SJCRH30 (cell line): ENCODE results near the gene SLC3A2. TPM values are rescaled to one million over a fixed set of nuclear protein-coding genes. Genes with fewer than 3 reads are reported as not detected.

Experiments
- DNase-seq, 2 experiments: peaks; one replicate each; pipeline ENCODE4 v3.0.0-alpha.2; 2015 to 2020
- H3K27ac ChIP-seq: fragments of 250-450 bp; sonication (Bioruptor Pico); 2 replicates; pipeline ENCODE4 v1.5.1; 2020; ENCODE audit warnings: mild to moderate bottlenecking, moderate library complexity
- H3K27me3 ChIP-seq: fragments of 250-450 bp; sonication (Bioruptor Pico); 2 replicates; pipeline ENCODE4 v1.5.1; 2020; ENCODE audit warnings: mild to moderate bottlenecking, moderate library complexity
- H3K36me3 ChIP-seq: fragments of 250-450 bp; sonication (Bioruptor Pico); 2 replicates; pipeline ENCODE4 v1.5.1; 2020; ENCODE audit warnings: mild to moderate bottlenecking, moderate library complexity
- H3K4me1 ChIP-seq: fragments of 250-450 bp; sonication (Bioruptor Pico); 2 replicates; pipeline ENCODE4 v1.5.1; 2020; ENCODE audit warnings: mild to moderate bottlenecking, moderate library complexity
- H3K4me3 ChIP-seq: fragments of 250-450 bp; sonication (Bioruptor Pico); 2 replicates; pipeline ENCODE4 v1.5.1; 2020; ENCODE audit warnings: mild to moderate bottlenecking, moderate library complexity
- H3K9me3 ChIP-seq: fragments of 250-450 bp; sonication (Bioruptor Pico); replicated peaks from 2 replicates; pipeline ENCODE4 v1.5.1; 2020; ENCODE audit warnings: mild to moderate bottlenecking, moderate library complexity
- total RNA-seq: library from RNA; depleted of rRNA; stranded (reverse); fragments of >200 nt; shearing (Covaris generic); gene quantifications from 2 replicates; pipeline ENCODE4 v1.2.3, GENCODE V29; 2014

The SLC3A2 gene
- total RNA-seq, 1 experiment from 2014 or later: 109 TPM

DNA sequence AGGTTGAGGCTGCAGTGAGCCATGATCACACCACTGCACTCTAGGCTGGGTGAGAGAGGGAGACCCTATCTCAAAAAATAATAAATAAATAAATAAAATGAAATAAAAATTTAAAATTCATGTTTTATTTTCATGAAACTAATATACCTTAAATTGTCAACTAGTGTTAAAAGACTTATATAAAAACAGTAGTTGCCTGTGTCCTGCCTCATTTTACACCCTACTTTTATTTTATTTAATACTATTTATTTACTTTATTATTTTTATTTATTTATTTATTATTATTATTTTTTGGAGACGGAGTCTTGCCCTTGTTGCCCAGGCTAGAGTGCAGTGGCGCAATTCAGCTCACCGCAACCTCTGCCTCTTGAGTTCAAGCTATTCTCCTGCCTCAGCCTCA is 36.5 kb upstream of the SLC3A2 start:
- peaks cover 4% of the 10 kb centered on the region; the same call in 1 of the 2 replicates for H3K27me3 ChIP-seq
- no peak for DNase-seq

DNA sequence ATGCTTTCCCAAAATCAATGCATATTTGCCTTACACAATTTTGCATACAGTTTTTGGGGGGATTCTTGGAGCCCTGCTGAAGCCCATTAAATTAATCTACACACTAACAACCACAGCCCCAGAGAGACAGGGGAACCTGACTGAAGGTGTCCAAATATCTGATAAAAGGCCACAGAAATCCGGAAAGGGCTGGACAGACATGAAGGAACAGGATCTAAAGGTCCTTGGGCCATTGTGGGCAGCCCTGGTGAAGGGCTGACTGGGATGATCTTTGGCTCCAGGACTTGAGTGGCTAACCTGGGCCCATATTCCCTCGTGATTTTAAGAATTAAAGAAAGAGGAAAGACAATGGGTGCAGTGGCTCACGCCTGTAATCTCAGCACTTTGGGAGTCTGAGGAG is 34.5 kb upstream of the SLC3A2 start:
- Histone ChIP-seq H3K36me3 (0 out of 2 replicates have a peak, but pooled peaks cover 2% of the 10 kb centered on the region), H3K4me1 (no peaks in the 10 kb centered on the region), H3K9me3 (no peaks in the 10 kb centered on the region), H3K4me3 (no peak overlapping the region), H3K27me3 (peaks cover 3% of the 10 kb centered on the region; the same call in 1 of the 2 replicates), H3K27ac (no peak overlapping the region)
- DNase-seq: no peak

More for the DNA sequence above, 36.5 kb upstream of the SLC3A2 start:
- Histone ChIP-seq H3K9me3 (no peaks in the 10 kb centered on the region), H3K27ac (no peak overlapping the region), H3K4me1 (no peaks in the 10 kb centered on the region), H3K36me3 (no peaks in the 10 kb centered on the region), H3K4me3 (no peak overlapping the region)

DNA sequence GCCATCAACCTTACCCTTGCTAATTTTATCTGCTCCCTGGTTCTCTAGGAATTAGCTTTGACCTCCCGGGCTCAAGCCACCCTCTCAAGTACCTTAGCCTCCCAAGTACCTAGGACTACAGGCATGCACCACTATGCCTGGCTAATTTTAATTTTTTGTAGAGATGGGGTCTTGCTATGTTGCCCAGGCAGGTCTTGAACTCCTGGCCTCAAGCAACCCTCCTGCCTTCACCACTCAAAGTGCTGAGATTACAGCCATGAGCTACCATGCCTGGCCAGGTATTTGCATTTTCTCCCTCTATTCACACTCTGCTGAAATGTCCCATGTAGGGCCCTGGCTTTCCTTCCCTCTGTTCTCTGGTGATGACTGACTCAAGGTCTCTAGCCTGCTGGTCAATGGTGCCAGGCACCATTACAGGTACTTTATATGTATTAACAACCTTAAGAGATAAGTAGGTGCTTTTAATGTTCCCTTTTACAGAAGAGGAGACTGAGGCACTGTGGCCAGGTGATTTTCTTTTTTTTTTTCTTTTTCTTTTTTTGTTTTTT is 32.9 kb upstream of the SLC3A2 start:
- Histone ChIP-seq H3K9me3 (no peaks in the 10 kb centered on the region), H3K4me1 (peaks cover 4% of the 10 kb centered on the region; the same call in 1 of the 2 replicates), H3K4me3 (no peak overlapping the region), H3K27ac (no peak overlapping the region), H3K27me3 (no peaks in the 10 kb centered on the region), H3K36me3 (peaks cover 17% of the 10 kb centered on the region)
- no peak for DNase-seq

DNA sequence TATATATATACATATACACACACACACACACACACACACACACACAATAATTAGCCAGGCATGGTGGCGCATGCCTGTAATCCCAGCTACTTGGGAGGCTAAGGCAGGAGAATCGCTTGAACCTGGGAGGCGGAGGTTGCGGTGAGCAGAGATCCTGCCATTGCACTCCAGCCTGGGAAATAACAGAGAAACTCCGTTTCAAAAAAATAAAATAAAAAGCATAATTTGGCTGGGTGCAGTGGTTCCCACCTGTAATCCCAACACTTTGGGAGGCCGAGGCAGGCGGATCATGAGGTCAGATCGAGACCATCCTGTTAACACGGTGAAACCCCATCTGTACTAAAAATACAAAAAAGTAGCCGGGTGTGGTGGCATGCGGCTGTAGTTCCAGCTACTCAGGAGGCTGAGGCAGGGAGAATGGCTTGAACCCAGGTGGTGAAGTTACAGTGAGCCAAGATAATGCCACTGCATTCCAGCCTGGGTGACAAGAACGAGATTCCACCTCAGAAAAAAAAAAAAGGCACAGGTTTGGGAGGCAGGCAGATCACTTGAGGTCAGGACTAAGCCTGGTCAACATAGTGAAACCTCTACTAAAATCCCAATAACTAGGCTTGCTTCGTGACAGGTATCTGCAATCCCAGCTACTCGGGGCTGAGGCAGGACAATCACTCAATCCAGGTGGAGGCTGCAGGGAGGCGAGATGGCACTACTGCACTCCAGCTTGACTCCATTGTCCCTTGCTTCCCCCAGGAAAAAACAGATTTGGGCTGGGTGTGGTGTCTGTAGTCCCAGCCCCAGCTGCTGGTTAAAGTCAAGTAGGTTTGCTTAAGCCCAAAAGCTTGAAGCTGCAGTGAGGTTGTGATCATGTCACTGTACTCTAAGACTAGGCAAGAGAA is 29.5 kb upstream of the SLC3A2 start:
- DNase-seq: peak; percentile 18 to 53

DNA sequence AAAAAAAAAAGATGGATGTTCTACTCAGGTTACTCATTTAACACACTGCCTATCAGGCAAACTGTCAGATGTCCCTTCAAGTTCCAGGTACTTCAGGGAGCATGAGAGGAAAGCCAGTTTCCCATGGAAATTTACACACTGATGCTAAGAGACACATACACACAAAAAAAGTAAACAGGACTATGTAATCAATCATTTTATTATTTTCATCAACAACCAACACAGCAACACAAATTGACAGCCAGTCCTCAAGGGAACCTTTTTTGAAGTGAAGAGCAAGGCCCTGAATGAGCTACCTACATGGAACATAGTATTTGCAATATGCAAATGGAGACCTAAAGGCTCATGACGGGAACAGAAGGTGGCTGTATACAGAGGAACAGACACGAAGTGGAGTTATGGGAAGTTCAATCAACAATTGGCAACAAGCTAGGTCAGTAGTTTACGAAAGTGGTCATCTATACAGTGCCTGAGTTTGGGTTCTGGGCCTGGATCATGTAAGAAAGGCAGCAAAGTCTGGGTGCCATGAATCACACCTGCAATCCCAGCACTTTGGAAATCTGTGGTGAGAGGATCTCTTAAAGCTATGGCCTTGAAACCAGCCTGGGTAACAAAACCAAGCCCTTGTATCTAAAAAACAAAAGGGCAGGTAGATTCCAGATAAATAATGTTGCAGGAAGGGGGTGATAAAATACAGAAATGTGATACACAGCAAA is 28.7 kb upstream of the SLC3A2 start:
- Histone ChIP-seq H3K4me3 (no peak overlapping the region), H3K27me3 (no peaks in the 10 kb centered on the region), H3K4me1 (peaks cover 10% of the 10 kb centered on the region), H3K9me3 (no peaks in the 10 kb centered on the region), H3K36me3 (peaks cover 45% of the 10 kb centered on the region), H3K27ac (no peak overlapping the region)
- no peak for DNase-seq

More for the DNA sequence above, 29.5 kb upstream of the SLC3A2 start:
- Histone ChIP-seq H3K36me3 (peaks cover 45% of the 10 kb centered on the region), H3K4me1 (peaks cover 10% of the 10 kb centered on the region), H3K27ac (no peak overlapping the region), H3K4me3 (no peak overlapping the region), H3K27me3 (no peaks in the 10 kb centered on the region), H3K9me3 (no peaks in the 10 kb centered on the region)

DNA sequence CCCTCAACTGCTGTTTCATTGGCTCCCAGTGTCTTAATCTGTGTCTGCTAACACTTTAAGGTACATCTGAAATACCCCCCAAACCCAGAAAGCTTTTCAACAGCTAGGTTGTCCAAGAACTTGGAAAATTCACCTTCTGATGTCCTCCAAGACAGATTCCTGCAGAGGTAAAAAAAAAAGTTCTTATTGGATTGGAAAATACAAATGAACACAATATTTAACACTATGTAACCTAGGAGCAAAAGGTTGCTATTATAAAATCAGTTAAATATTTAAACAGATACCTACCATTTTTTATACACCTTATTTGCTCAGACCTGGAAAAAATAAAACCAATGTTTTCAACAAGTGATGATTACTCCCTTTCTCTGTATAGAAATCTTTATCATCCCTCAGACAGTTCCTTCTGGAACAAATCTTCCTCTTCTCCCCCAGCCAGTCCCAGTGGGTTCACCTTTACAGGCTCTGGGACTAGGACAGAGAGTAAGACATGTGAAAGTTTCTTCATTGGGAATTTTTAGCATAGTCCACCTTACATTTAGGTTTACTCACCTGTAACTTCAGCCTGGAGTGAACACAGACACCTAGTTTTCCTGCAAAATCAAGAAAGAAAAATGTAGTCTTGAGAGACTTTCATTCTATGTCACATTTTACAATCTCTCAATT is 28.0 kb upstream of the SLC3A2 start:
- Histone ChIP-seq H3K27ac (no peak overlapping the region), H3K27me3 (no peaks in the 10 kb centered on the region), H3K9me3 (no peaks in the 10 kb centered on the region), H3K36me3 (peaks cover 45% of the 10 kb centered on the region), H3K4me3 (peak overlapping the region; percentile 87), H3K4me1 (peaks cover 12% of the 10 kb centered on the region)
- DNase-seq: no peak

DNA sequence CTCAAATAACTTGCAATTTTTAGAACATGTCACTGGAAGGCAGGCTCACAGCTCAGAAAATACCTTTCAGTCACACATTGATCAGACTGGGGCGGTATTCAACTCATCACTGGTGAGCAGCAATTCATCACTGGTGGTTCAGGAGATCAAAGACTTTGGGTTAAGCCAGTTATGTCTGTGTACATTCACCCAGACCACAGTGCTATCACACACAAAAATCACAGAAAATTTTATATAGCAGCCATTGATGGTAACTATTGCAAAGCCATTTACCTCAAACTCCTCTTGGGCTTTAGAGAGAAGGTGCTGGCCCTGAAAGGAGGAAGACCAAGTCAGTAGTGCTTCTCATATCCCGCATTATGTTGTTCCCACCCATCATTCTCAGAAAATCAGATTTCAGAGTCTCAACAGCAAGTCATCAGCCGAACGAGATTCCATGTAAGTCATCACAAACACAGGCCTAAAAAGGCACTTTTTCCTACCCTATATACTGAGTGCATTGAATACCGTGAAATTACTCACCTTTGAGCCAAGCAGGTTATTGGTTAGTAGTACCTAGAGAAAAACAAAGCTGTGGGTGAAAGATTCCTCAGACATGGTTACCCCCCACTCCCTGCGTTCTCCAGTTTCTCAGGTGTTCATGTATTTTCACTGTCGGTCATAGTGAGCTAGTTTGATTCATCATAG is 27.3 kb upstream of the SLC3A2 start:
- no peak for DNase-seq
- Histone ChIP-seq H3K4me1 (peaks cover 12% of the 10 kb centered on the region), H3K27ac (no peak overlapping the region), H3K36me3 (peaks cover 45% of the 10 kb centered on the region), H3K27me3 (no peaks in the 10 kb centered on the region), H3K4me3 (peak overlapping the region; percentile 87), H3K9me3 (no peaks in the 10 kb centered on the region)

DNA sequence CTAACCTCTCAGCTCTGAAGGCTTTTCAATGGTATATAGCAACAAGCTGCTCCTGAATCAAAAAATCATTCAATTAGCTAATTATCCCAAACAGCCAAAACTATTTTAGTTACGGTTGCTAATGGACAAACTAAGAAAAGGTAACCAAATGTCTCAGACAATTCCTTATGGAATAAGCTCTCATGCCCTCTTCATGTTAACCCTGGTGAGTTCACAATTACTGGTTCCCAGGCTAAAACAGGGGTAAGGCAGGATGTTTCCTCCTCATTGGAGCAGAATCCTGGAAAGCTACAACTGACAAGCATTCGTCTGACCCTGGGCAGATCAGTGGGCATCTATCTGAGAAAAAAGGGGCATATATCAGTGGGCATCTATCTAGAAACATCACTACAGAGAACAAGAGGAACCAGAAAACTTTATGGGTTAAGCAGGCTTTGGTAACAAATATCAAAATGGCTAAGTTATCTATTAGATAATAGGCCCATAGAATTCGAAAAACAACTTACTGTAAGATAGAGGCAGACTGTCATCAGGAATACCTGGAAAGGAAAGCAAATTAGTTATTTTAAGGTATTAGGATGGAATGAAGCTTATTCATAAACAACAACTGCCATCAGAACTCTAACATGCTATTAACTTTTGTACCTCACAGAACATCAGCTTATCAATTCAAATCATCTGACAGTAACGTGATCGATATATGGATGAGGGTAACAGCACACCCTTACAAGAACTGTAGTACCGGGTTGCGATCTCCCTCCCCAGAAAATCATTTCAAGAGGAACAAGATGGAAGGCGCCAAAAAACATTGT is 26.5 kb upstream of the SLC3A2 start:
- Histone ChIP-seq H3K4me1 (peaks cover 12% of the 10 kb centered on the region), H3K9me3 (no peaks in the 10 kb centered on the region), H3K36me3 (peaks cover 45% of the 10 kb centered on the region), H3K27ac (peak overlapping the region; percentile 86), H3K27me3 (no peaks in the 10 kb centered on the region), H3K4me3 (peak overlapping the region; percentile 87)
- DNase-seq: no peak

DNA sequence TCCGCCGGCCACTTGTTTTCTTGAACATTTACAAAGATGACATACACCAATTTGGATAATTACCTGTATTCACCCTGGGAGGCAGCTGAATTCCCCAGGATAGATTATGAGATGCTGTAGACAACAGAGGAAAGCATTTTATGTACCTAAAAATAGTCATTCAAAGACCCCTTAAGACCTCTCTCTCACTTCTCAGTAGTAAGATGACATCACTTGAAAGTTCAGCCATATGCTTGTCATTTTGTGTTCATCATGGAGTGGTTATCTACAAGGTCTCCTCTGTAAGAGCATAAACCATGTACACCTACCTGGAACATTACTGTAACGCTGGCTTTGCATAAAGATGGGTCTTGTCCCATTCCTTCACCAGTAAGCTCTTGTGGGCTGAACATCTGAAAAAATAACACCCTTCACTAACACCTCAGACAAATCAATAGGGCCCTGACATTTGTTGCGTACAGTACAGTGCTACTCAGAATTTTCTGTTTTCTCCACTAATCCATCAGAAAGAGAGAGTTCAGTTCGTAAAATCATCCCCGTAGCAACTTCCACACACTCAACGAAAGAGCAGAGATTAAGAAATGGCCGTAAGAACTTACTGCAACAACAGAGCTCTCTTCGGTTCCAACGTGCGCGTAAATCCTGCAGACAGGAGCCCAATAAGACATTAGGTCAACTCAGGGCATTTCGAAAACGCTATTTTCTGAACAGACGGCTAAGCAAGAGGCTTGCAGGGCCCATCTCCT is 25.7 kb upstream of the SLC3A2 start:
- H3K27me3 ChIP-seq: no peaks in the 10 kb centered on the region
- H3K4me1 ChIP-seq: peaks cover 12% of the 10 kb centered on the region
- H3K27ac ChIP-seq: peak overlapping the region; percentile 86
- DNase-seq: no peak
- peaks cover 45% of the 10 kb centered on the region for H3K36me3 ChIP-seq
- peak overlapping the region; percentile 87 for H3K4me3 ChIP-seq
- no peaks in the 10 kb centered on the region for H3K9me3 ChIP-seq

DNA sequence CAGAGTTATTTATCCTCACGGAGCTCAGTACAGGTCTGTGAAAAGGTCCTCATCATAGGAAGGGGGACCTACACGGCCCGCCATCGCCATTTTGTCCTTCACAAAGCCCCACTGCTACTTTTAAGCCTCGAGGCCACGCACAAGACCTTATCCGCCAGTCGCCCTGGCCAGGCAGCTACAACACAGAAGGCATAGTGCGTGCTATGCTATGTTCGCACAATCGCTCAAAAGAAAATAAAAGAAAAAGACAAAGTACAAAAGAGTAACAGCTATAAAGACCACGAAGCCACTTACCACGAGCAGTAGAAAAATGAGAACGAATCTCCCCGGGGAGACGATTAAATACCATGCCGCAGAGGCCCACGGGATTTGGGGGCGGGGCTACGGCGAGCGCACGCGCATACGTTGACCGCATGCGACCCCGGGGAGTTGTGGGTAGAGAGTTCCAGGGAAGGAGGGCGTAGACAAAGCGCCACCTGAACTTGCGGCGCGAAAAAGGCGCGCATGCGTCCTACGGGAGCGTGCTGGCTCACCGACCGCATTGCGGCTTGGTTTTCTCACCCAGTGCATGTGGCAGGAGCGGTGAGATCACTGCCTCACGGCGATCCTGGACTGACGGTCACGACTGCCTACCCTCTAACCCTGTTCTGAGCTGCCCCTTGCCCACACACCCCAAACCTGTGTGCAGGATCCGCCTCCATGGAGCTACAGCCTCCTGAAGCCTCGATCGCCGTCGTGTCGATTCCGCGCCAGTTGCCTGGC is 24.9 kb upstream of the SLC3A2 start:
- peaks cover 45% of the 10 kb centered on the region for H3K36me3 ChIP-seq
- no peaks in the 10 kb centered on the region for H3K9me3 ChIP-seq
- peaks cover 12% of the 10 kb centered on the region for H3K4me1 ChIP-seq
- H3K27me3 ChIP-seq: no peaks in the 10 kb centered on the region
- peak overlapping the region; percentile 86 for H3K27ac ChIP-seq
- peak overlapping the region; percentile 87 for H3K4me3 ChIP-seq
- DNase-seq: peak; percentile 98 to 99

DNA sequence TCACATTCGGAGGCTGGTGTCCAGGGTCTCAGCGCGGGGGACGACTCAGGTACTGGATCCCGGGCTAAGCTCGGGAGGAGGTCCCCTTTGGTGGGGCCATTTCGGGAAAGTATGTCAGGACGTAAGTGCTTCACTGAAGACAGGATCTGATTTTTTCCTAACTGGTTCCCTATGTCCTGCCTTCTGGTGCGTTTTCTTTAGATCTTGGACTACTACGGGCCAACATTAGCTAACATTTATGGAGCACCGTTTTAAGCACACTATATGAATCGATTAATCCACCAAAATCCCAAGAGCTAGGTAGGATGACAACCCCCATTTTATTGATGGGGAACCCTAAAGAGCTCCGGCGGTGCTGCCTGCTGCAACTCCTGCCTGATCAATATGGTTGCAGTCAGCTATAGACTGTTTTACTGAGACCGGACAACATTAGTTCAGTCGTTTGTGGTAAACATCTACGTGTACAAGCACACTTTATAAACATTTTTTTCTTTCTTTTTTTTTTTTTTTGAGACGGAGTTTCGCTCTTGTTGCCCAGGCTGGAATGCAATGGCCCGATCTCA is 24.3 kb upstream of the SLC3A2 start:
- H3K4me1 ChIP-seq: peaks cover 12% of the 10 kb centered on the region
- peaks cover 42% of the 10 kb centered on the region for H3K36me3 ChIP-seq
- H3K4me3 ChIP-seq: peak overlapping the region; percentile 87
- no peaks in the 10 kb centered on the region for H3K9me3 ChIP-seq
- peak overlapping the region; percentile 86 for H3K27ac ChIP-seq
- DNase-seq: no peak
- no peaks in the 10 kb centered on the region for H3K27me3 ChIP-seq

DNA sequence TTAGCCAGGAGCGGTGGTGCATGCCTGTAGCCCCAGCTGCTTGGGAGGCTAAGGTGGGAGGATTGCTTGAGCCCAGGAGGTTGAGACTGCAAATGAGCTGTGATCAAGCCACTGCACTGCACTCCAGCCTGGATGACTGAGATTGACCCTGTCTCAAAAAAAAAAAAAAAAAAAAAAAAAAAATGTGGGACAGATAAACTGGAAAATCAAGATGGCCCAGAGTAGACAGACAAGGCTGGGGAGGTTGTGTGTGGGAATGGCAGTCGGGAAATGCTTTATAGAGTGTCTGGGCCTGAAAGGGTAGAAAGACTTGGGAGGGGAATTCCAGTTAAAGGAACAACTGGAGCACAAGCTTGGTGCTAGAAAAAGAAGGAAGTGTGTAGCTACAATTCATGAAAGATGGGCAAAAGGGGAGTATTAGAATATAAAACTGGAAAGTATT is 23.1 kb upstream of the SLC3A2 start:
- no peak for DNase-seq
- no peak overlapping the region for H3K4me3 ChIP-seq
- H3K36me3 ChIP-seq: peaks cover 30% of the 10 kb centered on the region

More for the DNA sequence above, 23.1 kb upstream of the SLC3A2 start:
- no peaks in the 10 kb centered on the region for H3K9me3 ChIP-seq
- peaks cover 8% of the 10 kb centered on the region for H3K4me1 ChIP-seq
- H3K27ac ChIP-seq: no peak overlapping the region
- no peaks in the 10 kb centered on the region for H3K27me3 ChIP-seq
